Stomach (tissue), 9 donors: ENCODE results near the gene SAA1. TPM values are rescaled to one million over a fixed set of nuclear protein-coding genes. Genes with fewer than 3 reads are reported as not detected.

Experiments
- DNase-seq, 2 donors: peaks; one replicate each; pipeline versions ENCODE4 v3.0.0 to v3.0.0-alpha.2; 2013 to 2019
- H3K27ac ChIP-seq, 5 donors: fragments of 200-600 bp in 4 of 5; sonication (generic) in 4 of 5; one replicate each; pipeline ENCODE4 v1.5.1; 2013 to 2019; ENCODE audit warnings: mild to moderate bottlenecking in 1 of 5, moderate library complexity in 1 of 5
- H3K27me3 ChIP-seq, 3 donors: fragments of 200-600 bp; sonication (generic); one replicate each; pipeline ENCODE4 v1.5.1; 2017 to 2019; ENCODE audit warnings: mixed run types in 1 of 3
- H3K36me3 ChIP-seq, 4 donors: fragments of 200-600 bp; sonication (generic); 1 replicate in 3 of 4; 2 replicates in 1 of 4; pipeline ENCODE4 v1.5.1; 2016 to 2019
- H3K4me1 ChIP-seq, 4 donors: fragments of 200-600 bp; sonication (generic); one replicate each; pipeline ENCODE4 v1.5.1; 2016 to 2019
- H3K4me3 ChIP-seq, 4 donors: fragments of 200-600 bp; sonication (generic) in 3 of 4; one replicate each; pipeline ENCODE4 v1.5.1; 2016 to 2019; ENCODE audit warnings: mild to moderate bottlenecking in 1 of 4
- H3K9me3 ChIP-seq, 4 donors: fragments of 200-600 bp; sonication (generic); one replicate each; pipeline ENCODE4 v1.5.1; 2016 to 2019
- CTCF ChIP-seq, 7 experiments: fragments of 450-650 bp in 4 of 7; fragments of 200-600 bp in 3 of 7; sonication (generic) in 3 of 7; IDR thresholded peaks; one replicate each; pipeline ENCODE4 v1.5.1; 2016 to 2019; ENCODE audit warnings: antibody characterized with exemption in 7 of 7, control low read depth in 2 of 7, mild to moderate bottlenecking in 1 of 7
- EP300 ChIP-seq: sonication (generic); formaldehyde crosslinking; IDR thresholded peaks from one replicate; pipeline ENCODE4 v1.6.1; 2017; ENCODE audit warnings: antibody characterized with exemption
- POLR2A ChIP-seq, 4 donors: fragments of 450-650 bp; IDR thresholded peaks; one replicate each; pipeline ENCODE4 v1.6.1; 2016; ENCODE audit warnings: antibody characterized with exemption in 4 of 4, control low read depth in 2 of 4, mild to moderate bottlenecking in 1 of 4, moderate library complexity in 1 of 4
- POLR2AphosphoS5 ChIP-seq, 3 donors: sonication (generic); formaldehyde crosslinking; IDR thresholded peaks; one replicate each; pipeline ENCODE4 v1.6.1; 2016; ENCODE audit warnings: antibody characterized with exemption in 3 of 3
- WGBS, 5 donors: extraction: QIAGEN DNeasy Blood & Tissue Kit in 3 of 5; methylation state at CpG; one replicate each; pipeline versions ENCODE4 v1.1.5 to v1.1.7; 2013 to 2018; 5-methylcytosine and 5-hydroxymethylcytosine counted together
- intact Hi-C: fragments of 100-400 bp; cut with DNase I; formaldehyde crosslinking; loops from one replicate; pipeline ENCODE4 v1.15.1; 2023; ENCODE audit warnings: low total_unique reads
- polyA plus RNA-seq, 3 donors: library from polyadenylated mRNA; stranded (reverse); fragments of 200-250 nt; gene quantifications; one replicate each; pipeline ENCODE4 v1.2.3, GENCODE V29; 2013
- total RNA-seq, 5 donors: library from RNA; depleted of rRNA; stranded (reverse); fragments of >200 nt; gene quantifications; one replicate each; pipeline versions ENCODE4 v1.1.0 to v1.2.3, GENCODE V29; 2014 to 2016
- donor health status: healthy with polysubstance abuse.
- donor health status: Bipolar disorder and iron deficiency.
- donor health status: healthy.

SAA1 gene
- total and polyA plus RNA-seq, 8 donors = 2.7 to 289 (median 27.5) TPM; not detected in 3

GRCh38 chr11:18285841-18286240 is 19.8 kb downstream of the SAA1 start:
- Histone ChIP-seq H3K9me3 (no peaks in the 10 kb centered on the region), H3K27me3 (no peaks in the 10 kb centered on the region), H3K4me3 (no peak overlapping the region), H3K36me3 (peaks cover 51 to 99% (median 95%) of the 10 kb centered on the region in 4 donors), H3K27ac (no peak overlapping the region), H3K4me1 (no peaks in the 10 kb centered on the region)
- WGBS, 5 donors = 95 to 100% (median 100%) methylated on average over 1 of the region's 1 CpG
- no peak for DNase-seq
- no peak for TF ChIP-seq CTCF (IDR thresholded peaks at IDR 0.05)
- TF ChIP-seq POLR2AphosphoS5 (IDR thresholded peaks at IDR 0.05) = no peak
- TF ChIP-seq EP300 = no peak
- no peak for TF ChIP-seq POLR2A (IDR thresholded peaks at IDR 0.05)
- intact Hi-C loops = no loop called here

GRCh38 chr11:18288911-18289310 is 22.8 kb downstream of the SAA1 start:
- H3K4me1 ChIP-seq = no peaks in the 10 kb centered on the region
- no peak overlapping the region for H3K4me3 ChIP-seq
- DNase-seq = no peak
- no peaks in the 10 kb centered on the region for H3K9me3 ChIP-seq
- H3K27ac ChIP-seq = no peak overlapping the region
- TF ChIP-seq POLR2AphosphoS5 (IDR thresholded peaks at IDR 0.05) (no peak), EP300 (no peak), POLR2A (IDR thresholded peaks at IDR 0.05) (no peak), CTCF (IDR thresholded peaks at IDR 0.05) (no peak)
- H3K36me3 ChIP-seq = peaks cover 56 to 99% (median 97%) of the 10 kb centered on the region in 4 donors
- intact Hi-C loops = no loop called here
- WGBS, 5 donors = 88 to 100% (median 96%) methylated on average over 4 of the region's 4 CpGs
- no peaks in the 10 kb centered on the region for H3K27me3 ChIP-seq

- H3K9me3 ChIP-seq = no peaks in the 10 kb centered on the region
- DNase-seq = no peak
- peaks cover 53 to 100% (median 99%) of the 10 kb centered on the region in 4 donors for H3K36me3 ChIP-seq
- H3K27me3 ChIP-seq = no peaks in the 10 kb centered on the region
- H3K4me1 ChIP-seq = no peaks in the 10 kb centered on the region
- 92 to 98% (median 94%) methylated on average over 5 of the region's 5 CpGs for WGBS, 5 donors
- H3K27ac ChIP-seq = no peak overlapping the region
- intact Hi-C loops = no loop called here
- no peak overlapping the region for H3K4me3 ChIP-seq
- TF ChIP-seq POLR2AphosphoS5 (IDR thresholded peaks at IDR 0.05) (no peak), EP300 (no peak), CTCF (IDR thresholded peaks at IDR 0.05) (no peak), POLR2A (IDR thresholded peaks at IDR 0.05) (no peak)
Measured at GRCh38 chr11:18294862-18295261, 28.8 kb downstream of the SAA1 start.

GRCh38 chr11:18295316-18295715 is 29.3 kb downstream of the SAA1 start:
- H3K27me3 ChIP-seq = no peaks in the 10 kb centered on the region
- intact Hi-C loops = no loop called here
- TF ChIP-seq POLR2A (IDR thresholded peaks at IDR 0.05) = no peak
- no peak for TF ChIP-seq CTCF (IDR thresholded peaks at IDR 0.05)
- no peak for TF ChIP-seq POLR2AphosphoS5 (IDR thresholded peaks at IDR 0.05)
- TF ChIP-seq EP300 = no peak
- H3K4me3 ChIP-seq = no peak overlapping the region
- H3K4me1 ChIP-seq = no peaks in the 10 kb centered on the region
- no peak for DNase-seq
- no peak overlapping the region for H3K27ac ChIP-seq
- H3K9me3 ChIP-seq = no peaks in the 10 kb centered on the region
- peaks cover 54 to 100% (median 99%) of the 10 kb centered on the region in 4 donors for H3K36me3 ChIP-seq
- 79 to 93% (median 92%) methylated on average over 2 of the region's 2 CpGs for WGBS, 5 donors
